C4-2B (cell line): ENCODE measurements around the gene GPC2.

Experiments used
- ZFX ChIP-seq: fragments of 450-650 bp; IDR thresholded peaks from 2 replicates; pipeline ENCODE4 v1.6.1; 2017
- TF ChIP-seq, protein P1 (sequence below): fragments of 450-650 bp; conservative IDR thresholded peaks from 2 replicates; pipeline ENCODE4 v1.5.1; 2017; ENCODE audit warnings: mild to moderate bottlenecking

GRCh38 chr7:100128637-100128963 lies 48.6 kb downstream of the GPC2 start:
- TF ChIP-seq, protein P1, sequence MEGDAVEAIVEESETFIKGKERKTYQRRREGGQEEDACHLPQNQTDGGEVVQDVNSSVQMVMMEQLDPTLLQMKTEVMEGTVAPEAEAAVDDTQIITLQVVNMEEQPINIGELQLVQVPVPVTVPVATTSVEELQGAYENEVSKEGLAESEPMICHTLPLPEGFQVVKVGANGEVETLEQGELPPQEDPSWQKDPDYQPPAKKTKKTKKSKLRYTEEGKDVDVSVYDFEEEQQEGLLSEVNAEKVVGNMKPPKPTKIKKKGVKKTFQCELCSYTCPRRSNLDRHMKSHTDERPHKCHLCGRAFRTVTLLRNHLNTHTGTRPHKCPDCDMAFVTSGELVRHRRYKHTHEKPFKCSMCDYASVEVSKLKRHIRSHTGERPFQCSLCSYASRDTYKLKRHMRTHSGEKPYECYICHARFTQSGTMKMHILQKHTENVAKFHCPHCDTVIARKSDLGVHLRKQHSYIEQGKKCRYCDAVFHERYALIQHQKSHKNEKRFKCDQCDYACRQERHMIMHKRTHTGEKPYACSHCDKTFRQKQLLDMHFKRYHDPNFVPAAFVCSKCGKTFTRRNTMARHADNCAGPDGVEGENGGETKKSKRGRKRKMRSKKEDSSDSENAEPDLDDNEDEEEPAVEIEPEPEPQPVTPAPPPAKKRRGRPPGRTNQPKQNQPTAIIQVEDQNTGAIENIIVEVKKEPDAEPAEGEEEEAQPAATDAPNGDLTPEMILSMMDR, result no peak
- no peak for TF ChIP-seq ZFX
